ENCODE results near the gene RAD51B.

GRCh38 chr14:68708343-68708742, 888.8 kb downstream of the RAD51B start:
- TF ChIP-seq CTCF (IDR thresholded peaks at IDR 0.05) (no peak), POLR2AphosphoS5 (IDR thresholded peaks at IDR 0.05; ENCODE audit: low read depth, low read length) (no peak), REST (IDR thresholded peaks at IDR 0.05; ENCODE audit: insufficient read depth in 1 of 2, low read depth in 2 of 2, low read length in 1 of 2) (no peak)
